ENCODE data around the gene DAB2IP. TPM values are rescaled to one million over a fixed set of nuclear protein-coding genes. Genes with fewer than 3 reads are reported as not detected.

The DAB2IP gene
- polyA plus RNA-seq, 3 donors = 37.9 to 51.6 (median 38.7) TPM

- no peak for DNase-seq (ENCODE audit: extremely low read depth in 1 of 11, low read depth in 9 of 11, low spot score in 4 of 11)
Observed at GRCh38 chr9:121654499-121655140, 3.2 kb downstream of the DAB2IP start.

GRCh38 chr9:121655231-121655755 is 3.9 kb downstream of the DAB2IP start:
- DNase-seq (ENCODE audit: extremely low read depth in 1 of 11, low read depth in 9 of 11, low spot score in 4 of 11) = no peak

GRCh38 chr9:121656941-121657470 is 5.6 kb downstream of the DAB2IP start:
- no peak for DNase-seq (ENCODE audit: extremely low read depth in 1 of 11, low read depth in 9 of 11, low spot score in 4 of 11)

GRCh38 chr9:121658166-121658565 is 6.7 kb downstream of the DAB2IP start:
- DNase-seq (ENCODE audit: extremely low read depth in 1 of 11, low read depth in 9 of 11, low spot score in 4 of 11) = no peak

- DNase-seq (ENCODE audit: extremely low read depth in 1 of 11, low read depth in 9 of 11, low spot score in 4 of 11) = no peak
Observed at GRCh38 chr9:121658591-121658990, 7.2 kb downstream of the DAB2IP start.

- no peak for DNase-seq (ENCODE audit: extremely low read depth in 1 of 11, low read depth in 9 of 11, low spot score in 4 of 11)
Observed at GRCh38 chr9:121660367-121660766, 8.9 kb downstream of the DAB2IP start.

- DNase-seq (ENCODE audit: extremely low read depth in 1 of 11, low read depth in 9 of 11, low spot score in 4 of 11) = no peak
Observed at GRCh38 chr9:121660876-121661275, 9.4 kb downstream of the DAB2IP start.

- DNase-seq (ENCODE audit: extremely low read depth in 1 of 11, low read depth in 9 of 11, low spot score in 4 of 11) = no peak
Observed at GRCh38 chr9:121661328-121661727, 9.9 kb downstream of the DAB2IP start.

- DNase-seq (ENCODE audit: extremely low read depth in 1 of 11, low read depth in 9 of 11, low spot score in 4 of 11) = no peak
Observed at GRCh38 chr9:121662359-121662758, 10.9 kb downstream of the DAB2IP start.

- DNase-seq (ENCODE audit: extremely low read depth in 1 of 11, low read depth in 9 of 11, low spot score in 4 of 11) = no peak
Observed at GRCh38 chr9:121662891-121663580, 11.6 kb downstream of the DAB2IP start.

- DNase-seq (ENCODE audit: extremely low read depth in 1 of 11, low read depth in 9 of 11, low spot score in 4 of 11) = no peak
Observed at GRCh38 chr9:121663591-121663990, 12.2 kb downstream of the DAB2IP start.

GRCh38 chr9:121666294-121666693 is 14.9 kb downstream of the DAB2IP start:
- DNase-seq (ENCODE audit: extremely low read depth in 1 of 11, low read depth in 9 of 11, low spot score in 4 of 11) = no peak

- DNase-seq (ENCODE audit: extremely low read depth in 1 of 11, low read depth in 9 of 11, low spot score in 4 of 11) = no peak
Observed at GRCh38 chr9:121667214-121667613, 15.8 kb downstream of the DAB2IP start.

GRCh38 chr9:121667890-121668289 is 16.5 kb downstream of the DAB2IP start:
- no peak for DNase-seq (ENCODE audit: extremely low read depth in 1 of 11, low read depth in 9 of 11, low spot score in 4 of 11)

GRCh38 chr9:121670431-121670830 is 19.0 kb downstream of the DAB2IP start:
- no peak for DNase-seq (ENCODE audit: extremely low read depth in 1 of 11, low read depth in 9 of 11, low spot score in 4 of 11)

GRCh38 chr9:121671612-121672155 is 20.2 kb downstream of the DAB2IP start:
- DNase-seq (ENCODE audit: extremely low read depth in 1 of 11, low read depth in 9 of 11, low spot score in 4 of 11) = no peak

- no peak for DNase-seq (ENCODE audit: extremely low read depth in 1 of 11, low read depth in 9 of 11, low spot score in 4 of 11)
Observed at GRCh38 chr9:121672213-121672612, 20.8 kb downstream of the DAB2IP start.

GRCh38 chr9:121672986-121673385 is 21.6 kb downstream of the DAB2IP start:
- DNase-seq (ENCODE audit: extremely low read depth in 1 of 11, low read depth in 9 of 11, low spot score in 4 of 11) = no peak

- DNase-seq (ENCODE audit: extremely low read depth in 1 of 11, low read depth in 9 of 11, low spot score in 4 of 11) = no peak
Observed at GRCh38 chr9:121673576-121673975, 22.1 kb downstream of the DAB2IP start.

GRCh38 chr9:121674017-121674416 is 22.6 kb downstream of the DAB2IP start:
- DNase-seq (ENCODE audit: extremely low read depth in 1 of 11, low read depth in 9 of 11, low spot score in 4 of 11) = no peak
